Right lobe of liver (tissue), 6 donors: ENCODE data around the gene AMZ1. TPM values are rescaled to one million over a fixed set of nuclear protein-coding genes. Genes with fewer than 3 reads are reported as not detected.

Experiments used
- ATAC-seq, 4 donors: fragments of 200-7000 bp; cut with Tn5 transposase; one replicate each; pipeline ENCODE4 v1.9.1; 2020; ENCODE audit warnings: mild to moderate bottlenecking in 4 of 4, moderate library complexity in 4 of 4
- DNase-seq, 3 donors: peaks; one replicate each; pipeline ENCODE4 v3.0.0-alpha.2; 2020
- H3K27ac ChIP-seq, 3 donors: fragments of 200-600 bp; one replicate each; pipeline ENCODE4 v1.8.0; 2022
- H3K27me3 ChIP-seq, 2 donors: fragments of 200-600 bp; one replicate each; pipeline ENCODE4 v1.8.0; 2022
- H3K36me3 ChIP-seq, 4 donors: fragments of 200-600 bp; sonication (generic) in 1 of 4; one replicate each; pipeline versions ENCODE4 v1.5.1 to v1.8.0; 2017 to 2022; ENCODE audit warnings: control low read depth in 1 of 4
- H3K4me1 ChIP-seq, 4 donors: fragments of 200-600 bp; sonication (generic) in 1 of 4; one replicate each; pipeline versions ENCODE4 v1.5.1 to v1.8.0; 2017 to 2022; ENCODE audit warnings: control low read depth in 1 of 4
- H3K4me3 ChIP-seq, 3 donors: fragments of 200-600 bp; one replicate each; pipeline ENCODE4 v1.8.0; 2022
- H3K9me3 ChIP-seq, 4 donors: fragments of 200-600 bp; sonication (generic) in 1 of 4; one replicate each; pipeline versions ENCODE4 v1.5.1 to v1.8.0; 2017 to 2022; ENCODE audit warnings: control low read depth in 1 of 4
- POLR2A ChIP-seq: fragments of 450-650 bp; IDR thresholded peaks from one replicate; pipeline ENCODE4 v1.6.1; 2017; ENCODE audit warnings: antibody characterized with exemption, mild to moderate bottlenecking
- WGBS: methylation state at CpG from one replicate; pipeline ENCODE4 v1.1.6; 2018; ENCODE audit warnings: low coverage, low lambda C conversion rate; ENCODE audit not compliant: insufficient coverage; ENCODE audit errors: missing lambda C conversion rate; 5-methylcytosine and 5-hydroxymethylcytosine counted together
- intact Hi-C, 2 donors: fragments of 100-400 bp; cut with DNase I; formaldehyde crosslinking; loops; one replicate each; pipeline versions ENCODE4 v1.11.2 to v1.14.1; 2022
- total RNA-seq, 6 experiments: library from RNA; depleted of rRNA in 2 of 6; stranded (reverse); fragments of >200 nt in 2 of 6; fragmentation: NEBNext Ultra II Directional in 3 of 6; extraction: Animal tissue kit (Norgen Biotek cat#: 25700) in 3 of 6; gene quantifications; one replicate each; pipeline versions ENCODE4 v1.1.0 to v1.2.4, GENCODE V29; 2016 to 2023
- TF ChIP-seq, protein P1 (sequence below), 4 donors: fragments of 200-600 bp in 3 of 4; fragments of 450-650 bp in 1 of 4; IDR thresholded peaks; one replicate each; pipeline versions ENCODE4 v1.5.1 to v1.8.0; 2016 to 2022; ENCODE audit warnings: antibody characterized with exemption in 4 of 4, mild to moderate bottlenecking in 2 of 4
- donor health status: DM: no; HTN: yes; CAD: no.
- donor health status: DM: no; HTN: no; CAD: no.
- donor health status: DM: no; HTN: no; CAD: no.
- donor health status: DM: no; HTN: yes; CAD: no.
- donor health status: DM: no; HTN: yes; CAD: no.

AMZ1 gene
- total RNA-seq, 6 experiments from 2014 or later, result 0.42 to 5.8 (median 1.4) TPM; not detected in 1

DNA sequence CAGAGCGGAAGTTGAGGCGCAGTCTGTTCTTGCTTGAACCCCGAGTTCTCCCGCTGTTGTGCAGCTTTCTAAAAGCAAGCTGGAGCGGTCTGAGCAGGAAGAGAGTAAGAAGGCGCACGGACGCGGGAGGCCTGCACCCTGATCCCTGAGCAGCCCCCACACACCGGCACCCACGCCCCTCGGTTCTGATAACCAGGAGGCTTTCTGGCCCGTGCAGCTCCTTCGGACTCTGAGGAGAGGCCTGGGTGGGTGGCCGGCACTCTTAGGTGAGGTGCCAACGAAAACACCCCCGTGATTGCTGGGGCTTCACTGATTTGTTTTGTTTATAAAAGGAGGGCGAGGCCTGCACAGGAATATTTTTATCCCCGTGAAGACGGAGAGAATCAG is 28.9 kb downstream of the AMZ1 start:
- no peak for ATAC-seq
- no peak for DNase-seq
- no peak for TF ChIP-seq POLR2A
- TF ChIP-seq, protein P1, sequence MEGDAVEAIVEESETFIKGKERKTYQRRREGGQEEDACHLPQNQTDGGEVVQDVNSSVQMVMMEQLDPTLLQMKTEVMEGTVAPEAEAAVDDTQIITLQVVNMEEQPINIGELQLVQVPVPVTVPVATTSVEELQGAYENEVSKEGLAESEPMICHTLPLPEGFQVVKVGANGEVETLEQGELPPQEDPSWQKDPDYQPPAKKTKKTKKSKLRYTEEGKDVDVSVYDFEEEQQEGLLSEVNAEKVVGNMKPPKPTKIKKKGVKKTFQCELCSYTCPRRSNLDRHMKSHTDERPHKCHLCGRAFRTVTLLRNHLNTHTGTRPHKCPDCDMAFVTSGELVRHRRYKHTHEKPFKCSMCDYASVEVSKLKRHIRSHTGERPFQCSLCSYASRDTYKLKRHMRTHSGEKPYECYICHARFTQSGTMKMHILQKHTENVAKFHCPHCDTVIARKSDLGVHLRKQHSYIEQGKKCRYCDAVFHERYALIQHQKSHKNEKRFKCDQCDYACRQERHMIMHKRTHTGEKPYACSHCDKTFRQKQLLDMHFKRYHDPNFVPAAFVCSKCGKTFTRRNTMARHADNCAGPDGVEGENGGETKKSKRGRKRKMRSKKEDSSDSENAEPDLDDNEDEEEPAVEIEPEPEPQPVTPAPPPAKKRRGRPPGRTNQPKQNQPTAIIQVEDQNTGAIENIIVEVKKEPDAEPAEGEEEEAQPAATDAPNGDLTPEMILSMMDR (IDR thresholded peaks at IDR 0.05), result no peak
- Histone ChIP-seq H3K9me3 (no peaks in the 10 kb centered on the region), H3K4me3 (no peak overlapping the region), H3K36me3 (no peaks in the 10 kb centered on the region), H3K4me1 (no peaks in the 10 kb centered on the region), H3K27me3 (no peaks in the 10 kb centered on the region), H3K27ac (no peak overlapping the region)
- intact Hi-C loops, result no loop called here
- no CpG with 5 or more reads among the region's 20 CpGs for WGBS

DNA sequence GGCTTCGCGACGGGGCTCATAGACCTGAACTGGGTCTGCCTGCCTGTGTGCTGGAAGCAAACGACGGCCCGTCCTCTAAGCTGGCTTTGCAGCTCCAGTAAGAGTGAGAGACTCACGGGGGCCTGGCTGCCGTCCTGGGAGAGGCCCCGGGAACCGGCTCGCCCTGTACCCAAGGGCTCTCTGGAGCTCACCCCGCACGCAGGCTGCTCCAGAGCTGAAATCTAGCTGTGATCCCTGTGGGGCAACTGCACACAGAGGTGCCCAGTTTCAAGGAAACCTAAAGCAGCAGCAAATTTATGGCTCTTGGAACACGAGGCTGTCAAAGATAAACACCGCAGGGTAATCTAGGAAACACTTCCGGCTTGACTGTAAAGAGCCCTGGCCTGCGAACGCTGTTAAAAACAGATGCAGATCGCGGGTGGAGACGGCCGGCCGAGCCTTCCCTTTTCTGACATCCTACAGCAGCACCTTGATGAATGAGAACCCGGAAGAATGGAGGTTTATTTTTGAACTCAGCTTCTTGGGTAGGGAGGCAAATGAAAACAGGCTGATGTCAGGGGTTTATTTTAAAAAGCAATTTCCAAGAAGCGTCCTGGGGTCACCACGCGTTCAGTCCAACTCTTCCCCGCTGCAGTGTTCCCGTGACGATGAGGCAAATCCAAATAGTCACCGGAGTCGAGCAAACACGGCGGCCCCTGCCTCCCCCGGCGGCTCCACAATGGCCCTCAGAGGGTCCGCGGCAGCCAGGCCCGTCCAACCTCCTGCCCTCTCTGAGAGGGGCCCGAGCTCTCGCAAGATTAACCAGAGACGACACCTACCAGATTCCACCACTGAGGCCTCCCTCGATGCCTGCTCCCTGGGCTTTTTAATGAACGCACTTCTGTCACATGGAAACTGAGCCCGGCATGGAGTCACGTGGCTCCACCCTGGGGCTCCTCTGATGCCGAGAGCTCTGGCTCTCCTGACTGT is 29.6 kb downstream of the AMZ1 start:
- Histone ChIP-seq H3K36me3 (no peaks in the 10 kb centered on the region), H3K9me3 (no peaks in the 10 kb centered on the region), H3K4me1 (no peaks in the 10 kb centered on the region), H3K4me3 (no peak overlapping the region), H3K27me3 (no peaks in the 10 kb centered on the region), H3K27ac (no peak overlapping the region)
- TF ChIP-seq POLR2A, result no peak
- TF ChIP-seq, protein P1 (IDR thresholded peaks at IDR 0.05), result no peak
- DNase-seq, result no peak
- 43% methylated on average over 25 of the region's 47 CpGs for WGBS
- ATAC-seq, result peak; percentile 20 to 45 (median 33)
- intact Hi-C loops, result no loop called here

DNA sequence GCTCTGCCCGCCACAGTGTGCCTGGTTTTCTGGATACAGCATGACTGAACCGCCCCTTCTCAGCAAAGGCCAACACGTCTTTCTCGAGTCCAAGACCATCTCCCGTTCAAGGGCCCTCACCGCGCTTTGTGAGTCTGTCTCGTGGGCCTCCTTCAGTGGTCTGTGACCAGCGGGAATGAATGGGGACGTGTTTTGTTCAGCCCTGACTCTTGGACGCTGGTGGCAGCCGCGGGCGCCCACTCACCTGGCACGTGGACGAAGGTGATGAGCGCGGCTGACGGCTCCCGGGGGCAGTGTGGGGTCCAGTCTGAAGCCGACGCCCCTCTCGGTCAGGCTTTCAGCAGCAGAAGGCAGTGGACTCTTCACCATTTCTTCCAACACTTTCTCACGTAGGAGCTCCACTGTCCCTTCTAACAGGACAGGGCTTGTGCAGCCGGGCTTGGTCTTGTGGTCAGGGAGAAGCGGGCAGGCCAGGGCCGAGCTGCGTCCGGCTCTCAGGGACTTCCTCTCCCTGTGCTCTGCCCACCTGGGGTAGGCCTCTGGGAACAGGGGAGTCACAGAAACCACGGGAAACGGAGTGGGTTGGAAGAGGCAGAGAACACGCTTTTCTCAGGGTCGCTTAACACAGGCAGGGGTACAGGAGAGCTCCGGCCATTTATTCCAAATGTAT is 30.4 kb downstream of the AMZ1 start:
- H3K27ac ChIP-seq, result no peak overlapping the region
- DNase-seq, result no peak
- no peak overlapping the region for H3K4me3 ChIP-seq
- 97% methylated on average over 5 of the region's 34 CpGs for WGBS
- intact Hi-C loops, result no loop called here
- H3K9me3 ChIP-seq, result no peaks in the 10 kb centered on the region
- ATAC-seq, result no peak
- H3K36me3 ChIP-seq, result no peaks in the 10 kb centered on the region
- no peak for TF ChIP-seq POLR2A
- TF ChIP-seq, protein P1 (IDR thresholded peaks at IDR 0.05), result no peak
- H3K4me1 ChIP-seq, result no peaks in the 10 kb centered on the region
- no peaks in the 10 kb centered on the region for H3K27me3 ChIP-seq

DNA sequence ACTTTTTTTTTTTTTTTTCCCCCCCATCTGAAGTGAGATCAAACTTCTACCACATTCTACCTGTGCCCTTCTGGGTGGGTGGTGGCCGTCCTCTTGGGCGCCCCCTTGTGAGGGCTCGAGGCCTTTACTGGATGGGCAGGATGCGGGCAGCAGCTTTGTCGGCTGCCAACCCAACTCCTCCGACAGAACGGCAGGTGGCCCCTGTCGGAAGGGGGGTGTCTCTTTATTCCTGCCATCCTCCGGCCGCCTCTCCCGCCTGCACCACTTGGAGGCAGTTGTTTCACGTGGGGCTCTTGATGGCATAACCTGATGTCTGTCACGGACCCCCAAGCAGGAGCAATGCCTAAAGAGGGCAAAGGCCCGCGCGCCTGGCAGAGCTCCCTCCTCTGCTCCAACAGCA is 31.0 kb downstream of the AMZ1 start:
- 61% methylated on average over 2 of the region's 16 CpGs for WGBS
- Histone ChIP-seq H3K4me1 (no peaks in the 10 kb centered on the region), H3K36me3 (no peaks in the 10 kb centered on the region), H3K27me3 (no peaks in the 10 kb centered on the region), H3K4me3 (no peak overlapping the region), H3K9me3 (no peaks in the 10 kb centered on the region), H3K27ac (no peak overlapping the region)
- ATAC-seq, result peak; percentile 31 to 54 (median 48)
- DNase-seq, result no peak
- TF ChIP-seq, protein P1 (IDR thresholded peaks at IDR 0.05), result peak in 3 of 4 donors; percentile 16 to 41 (median 25)
- no peak for TF ChIP-seq POLR2A
- intact Hi-C loops, result no loop called here
